NAMALWA (cell line): ENCODE data around the gene ELOVL1.

Source experiments
- DNase-seq: peaks from one replicate; pipeline ENCODE4 v3.0.0-alpha.2; 2015; ENCODE audit warnings: low spot score

ELOVL1 gene

DNA sequence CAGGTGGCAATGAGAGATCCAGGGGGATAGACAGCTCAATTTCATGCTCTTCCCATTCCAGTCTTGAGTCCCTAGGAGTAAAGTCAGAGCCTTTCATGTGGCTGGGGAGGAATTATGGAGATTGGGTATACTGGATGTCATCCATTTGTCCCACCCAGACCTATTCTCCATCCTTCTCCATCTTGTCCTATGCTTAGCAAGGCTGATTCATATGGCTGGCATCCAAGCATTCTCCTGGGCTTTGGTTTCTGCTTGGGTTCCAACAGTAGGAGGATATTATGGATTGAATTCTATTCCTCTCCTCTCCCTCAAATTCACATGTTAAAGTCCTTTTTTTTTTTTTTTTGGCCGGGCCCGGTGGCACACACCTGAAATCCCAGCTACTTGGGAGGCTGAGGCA is 12.9 kb downstream of the ELOVL1 start:
- no peak for DNase-seq

DNA sequence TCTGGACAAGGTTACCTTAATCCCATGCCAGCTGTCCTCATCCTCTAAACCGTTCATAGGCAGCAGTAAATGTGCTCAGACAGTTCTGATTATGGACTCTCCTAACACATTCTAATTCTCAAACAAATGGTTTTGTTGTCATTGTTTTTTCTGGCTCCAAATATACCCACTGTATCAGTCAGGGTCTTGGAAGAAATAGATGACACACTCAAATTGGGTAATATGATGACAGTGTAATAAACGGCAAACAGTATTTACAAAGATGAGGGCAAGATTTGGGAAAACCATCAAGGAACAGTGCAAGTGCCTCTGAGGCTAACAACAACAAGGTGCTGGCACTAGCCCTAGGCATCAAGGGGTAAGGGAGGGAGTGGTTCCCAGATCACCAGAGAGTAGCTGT is 13.3 kb downstream of the ELOVL1 start:
- DNase-seq: no peak

DNA sequence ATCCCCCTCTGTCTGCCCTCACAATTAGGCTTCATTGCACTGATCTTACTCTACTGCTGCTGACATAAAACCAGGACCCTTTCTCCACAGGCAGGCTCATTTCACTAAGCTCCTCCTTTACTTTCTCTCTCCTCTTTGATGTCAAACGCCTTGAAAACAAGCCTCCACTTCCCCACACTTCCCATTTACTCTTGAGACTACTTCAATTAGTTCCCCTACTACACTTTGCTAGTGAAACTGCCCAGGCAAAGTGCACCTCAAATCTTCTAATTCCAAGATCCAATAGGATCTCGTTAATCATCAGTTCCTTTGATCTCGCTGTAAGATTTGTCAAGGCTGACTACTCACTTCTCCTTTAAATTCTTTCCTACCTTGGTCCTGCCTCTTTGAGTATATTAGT is 14.9 kb downstream of the ELOVL1 start:
- DNase-seq: no peak

DNA sequence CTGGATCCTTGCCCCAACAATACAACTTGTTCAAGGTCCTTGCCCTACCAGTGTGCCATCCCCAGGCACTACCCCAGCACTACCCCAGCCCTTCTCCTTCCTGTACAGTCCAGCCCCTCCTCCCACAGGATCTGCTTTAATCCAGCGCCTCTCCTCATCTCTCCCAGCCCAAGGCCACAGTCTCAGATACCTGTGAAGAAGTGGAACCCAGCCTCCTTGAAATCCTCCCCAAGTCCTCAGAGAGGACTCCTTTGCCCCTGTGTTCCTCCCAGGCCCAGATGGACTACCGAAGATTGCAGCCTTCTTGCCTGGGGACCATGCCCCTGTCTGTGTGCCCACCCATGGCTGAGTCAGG is 15.5 kb downstream of the ELOVL1 start:
- no peak for DNase-seq

DNA sequence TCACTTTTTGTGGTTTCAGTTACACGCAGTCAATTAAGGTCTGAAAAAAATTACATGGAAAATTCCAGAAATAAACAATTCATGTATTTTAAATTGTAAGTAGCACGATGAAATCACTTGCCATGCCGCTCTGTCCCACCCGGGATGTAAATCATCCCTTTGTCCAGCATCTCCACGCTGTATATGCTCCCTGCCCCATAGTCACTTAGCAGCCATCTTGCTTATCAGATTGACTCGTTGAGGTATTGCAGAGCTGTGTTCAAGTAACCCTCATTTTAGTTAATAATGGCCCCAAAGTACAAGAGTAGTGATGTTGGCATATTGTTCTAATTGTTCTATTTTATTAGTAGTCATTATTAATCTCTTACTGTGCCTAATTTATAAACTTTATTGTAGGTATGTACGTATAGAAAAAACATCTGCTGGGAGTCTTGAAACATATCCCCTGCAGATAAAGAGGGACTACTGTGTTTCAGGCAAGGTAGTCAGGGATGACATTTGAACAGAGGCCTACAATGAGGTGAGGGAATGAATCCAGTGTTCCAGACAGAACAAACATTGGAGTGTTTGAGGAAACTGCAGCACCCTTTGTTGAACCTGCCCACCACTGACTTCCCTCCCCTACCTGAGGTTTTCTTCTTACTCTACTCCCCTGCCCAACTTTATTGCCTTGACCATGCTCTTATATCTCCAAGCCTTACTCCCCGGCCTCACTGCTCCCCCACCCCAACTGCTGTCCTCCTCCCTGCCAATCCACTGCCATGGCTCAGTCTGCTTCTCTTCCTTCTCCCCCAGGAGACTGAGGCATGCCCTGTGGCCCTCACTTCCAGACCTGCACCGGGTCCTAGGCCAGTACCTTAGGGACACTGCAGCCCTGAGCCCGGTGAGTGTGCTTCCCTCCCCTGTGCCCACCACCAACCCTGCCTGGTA is 16.1 kb downstream of the ELOVL1 start:
- DNase-seq: no peak

DNA sequence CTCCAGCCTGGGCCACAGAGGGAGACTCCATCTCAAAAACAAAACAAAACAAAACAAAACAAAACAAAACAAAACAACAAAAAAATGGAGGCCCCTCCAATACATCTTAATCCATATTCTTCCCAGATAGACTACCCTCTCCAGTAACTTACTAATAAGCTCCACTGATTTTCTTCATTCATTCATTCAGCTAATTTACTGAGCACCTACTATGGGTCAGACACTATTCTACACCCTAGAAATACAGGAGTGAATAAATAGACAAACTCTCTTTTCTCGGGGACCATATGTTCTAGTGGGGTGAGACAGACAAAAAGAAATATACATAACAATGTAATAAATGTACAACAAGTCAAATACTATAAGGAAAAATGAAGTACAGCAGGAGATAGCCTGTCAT is 16.8 kb downstream of the ELOVL1 start:
- no peak for DNase-seq

DNA sequence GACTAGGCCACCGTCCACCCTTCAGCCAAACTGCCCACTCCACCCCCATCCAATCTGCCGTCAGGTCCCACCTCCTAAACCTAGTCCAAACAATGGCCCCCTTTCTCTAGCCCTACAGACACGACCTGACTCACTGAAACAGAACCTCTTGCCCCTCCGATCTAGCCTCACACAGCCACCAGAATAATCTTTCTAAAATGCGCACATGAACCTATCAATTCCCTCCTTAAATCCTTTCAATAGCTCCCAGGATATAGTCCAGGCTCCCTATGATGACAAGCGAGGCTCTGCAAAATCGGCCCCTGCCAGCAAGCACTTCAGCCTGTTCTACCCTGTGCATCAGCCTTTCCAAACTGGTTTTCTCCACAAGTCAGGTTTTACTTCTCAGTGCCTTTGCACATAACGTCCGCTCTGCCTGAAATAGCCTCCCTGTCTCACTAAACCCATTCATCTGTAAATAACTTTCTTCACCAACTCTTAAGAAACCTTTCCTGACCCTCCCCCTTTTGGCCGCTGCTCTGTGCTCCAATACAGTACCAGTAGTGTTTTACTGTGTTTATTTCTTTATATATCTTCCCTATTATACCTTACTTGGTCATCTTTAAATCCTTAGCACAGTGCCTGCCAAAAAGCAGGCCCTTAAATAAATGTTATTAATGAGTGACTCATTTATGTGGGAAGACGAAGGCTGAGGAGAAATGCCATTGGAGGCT is 18.1 kb downstream of the ELOVL1 start:
- no peak for DNase-seq

DNA sequence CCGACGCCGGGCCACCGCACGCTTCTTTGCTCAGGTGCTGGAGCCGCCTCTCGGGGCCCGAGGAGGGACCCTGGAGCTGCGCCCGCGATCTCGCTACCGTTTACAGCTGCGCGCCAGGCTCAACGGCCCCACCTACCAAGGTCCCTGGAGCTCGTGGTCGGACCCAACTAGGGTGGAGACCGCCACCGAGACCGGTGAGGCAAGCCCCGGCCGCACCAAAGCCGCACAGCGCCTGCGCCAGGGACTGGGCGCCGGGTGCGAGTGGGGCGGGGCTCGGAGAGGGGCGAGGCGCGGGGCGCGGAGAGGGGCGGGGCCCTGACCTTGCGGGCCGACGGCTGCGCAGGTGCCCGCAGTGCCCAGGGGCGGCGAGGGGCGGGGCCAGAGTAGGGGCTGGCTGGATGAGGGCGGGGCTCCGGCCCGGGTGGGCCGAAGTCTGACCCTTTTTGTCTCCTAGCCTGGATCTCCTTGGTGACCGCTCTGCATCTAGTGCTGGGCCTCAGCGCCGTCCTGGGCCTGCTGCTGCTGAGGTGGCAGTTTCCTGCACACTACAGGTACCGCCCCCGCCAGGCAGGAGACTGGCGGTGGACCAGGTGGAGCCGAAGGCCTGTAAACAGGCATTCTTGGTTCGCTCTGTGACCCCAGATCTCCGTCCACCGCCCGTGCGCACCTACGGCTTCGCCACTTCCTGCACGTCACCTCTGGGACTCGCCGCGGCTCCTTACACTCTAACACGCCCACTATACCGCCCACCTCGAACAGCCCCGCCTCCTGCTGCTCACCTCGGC is 18.8 kb downstream of the ELOVL1 start:
- DNase-seq: peak; percentile 57

DNA sequence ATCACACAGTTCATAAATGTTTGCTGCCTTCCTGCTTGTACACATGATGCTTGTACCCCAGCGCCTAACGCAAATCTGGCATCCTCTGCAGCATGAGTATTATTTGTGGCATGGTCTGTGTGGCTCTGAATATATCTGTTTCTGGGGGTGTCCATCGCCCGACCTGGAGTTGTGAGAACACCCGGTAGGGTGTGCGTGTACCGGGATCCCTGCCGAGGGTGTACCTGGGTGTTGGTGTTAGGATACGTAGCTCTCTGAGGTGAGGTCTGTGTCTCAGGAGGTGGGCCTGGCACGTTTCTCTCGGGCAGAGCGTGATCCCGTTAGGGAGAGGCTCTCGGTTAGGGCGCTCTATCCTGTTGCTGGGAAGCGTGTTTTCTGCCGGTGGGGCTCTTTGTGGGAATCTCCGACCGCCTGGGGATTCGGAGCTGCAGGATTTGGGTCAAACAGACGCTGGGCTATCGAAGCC is 19.4 kb downstream of the ELOVL1 start:
- DNase-seq: no peak

DNA sequence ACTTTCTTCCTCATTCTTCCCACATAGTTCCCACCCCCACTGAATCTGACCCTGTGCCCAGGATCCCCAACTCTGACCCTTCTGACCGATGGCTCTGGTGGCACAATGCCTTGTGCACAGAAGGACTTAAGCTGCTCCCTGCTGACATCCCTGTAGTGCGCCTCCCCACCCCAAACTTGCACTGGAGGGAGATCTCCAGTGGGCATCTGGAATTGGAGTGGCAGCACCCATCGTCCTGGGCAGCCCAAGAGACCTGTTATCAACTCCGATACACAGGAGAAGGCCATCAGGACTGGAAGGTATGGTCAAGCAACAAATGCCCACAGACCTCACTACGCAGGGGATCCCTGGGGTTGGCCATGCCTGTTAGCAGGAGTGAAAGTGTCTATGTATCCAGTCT is 21.2 kb downstream of the ELOVL1 start:
- no peak for DNase-seq

DNA sequence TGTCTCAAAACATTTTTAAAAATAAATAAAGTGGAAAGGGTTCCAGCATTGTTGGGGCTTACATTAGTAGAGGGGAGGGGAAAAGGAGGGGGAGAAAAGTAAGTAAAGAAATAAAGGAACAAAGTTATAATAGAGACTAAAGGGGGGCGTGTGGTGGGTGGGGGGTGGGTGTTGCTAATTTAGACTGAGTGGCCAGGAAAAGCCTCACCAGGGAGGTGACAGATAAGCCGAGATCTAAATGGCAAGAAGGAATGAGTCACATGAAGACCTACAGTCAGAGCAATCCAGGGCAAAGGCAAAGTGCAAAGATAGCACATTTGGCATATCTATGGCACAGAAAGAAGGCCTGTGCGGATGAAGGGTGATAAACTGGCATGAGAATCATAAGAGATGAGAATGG is 22.7 kb downstream of the ELOVL1 start:
- DNase-seq: no peak

DNA sequence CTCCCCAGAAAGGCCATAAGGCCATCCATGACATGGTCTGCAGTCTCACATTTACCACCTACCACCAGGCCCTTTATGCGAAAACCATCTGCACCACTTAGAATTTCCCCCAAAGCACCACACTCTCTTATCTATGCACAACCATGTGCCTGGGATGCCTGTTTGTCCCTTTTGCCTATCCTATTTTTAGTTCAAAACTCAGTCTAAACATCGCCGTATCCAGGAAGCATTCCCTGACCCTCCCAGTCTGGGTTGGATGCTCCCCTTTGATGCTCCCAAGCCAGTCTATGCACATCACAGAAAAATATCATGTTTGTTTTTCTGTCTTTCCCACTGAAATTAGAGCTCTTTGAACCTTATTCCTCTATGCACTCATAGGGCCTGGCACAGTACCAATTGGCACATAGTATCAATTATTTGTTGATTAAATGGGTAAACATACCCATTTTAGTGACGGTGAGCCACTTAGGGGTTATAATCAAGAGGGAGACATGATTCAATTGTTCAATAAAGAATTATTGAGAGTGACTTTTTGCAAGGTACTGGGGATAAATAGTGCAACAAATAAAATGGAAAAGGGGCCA is 23.5 kb downstream of the ELOVL1 start:
- no peak for DNase-seq

DNA sequence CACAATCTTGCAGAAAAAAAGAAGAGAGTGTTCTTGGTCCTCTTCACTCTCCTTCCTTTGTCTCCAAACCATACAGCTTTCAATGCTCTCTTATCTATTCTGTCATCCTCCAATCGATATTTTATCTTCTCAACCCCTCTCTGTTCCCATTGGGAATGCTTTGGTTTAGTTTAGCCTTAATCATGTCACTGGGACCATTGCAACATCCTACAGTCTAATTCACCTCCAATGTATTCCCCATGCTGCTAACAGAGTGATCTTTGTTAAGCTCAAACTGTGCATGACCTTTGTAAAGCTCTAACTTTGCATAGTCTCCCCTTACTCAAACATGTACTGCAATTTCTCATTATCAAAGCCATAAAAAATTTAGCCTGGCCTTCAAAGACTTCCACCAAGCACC is 27.3 kb downstream of the ELOVL1 start:
- no peak for DNase-seq

DNA sequence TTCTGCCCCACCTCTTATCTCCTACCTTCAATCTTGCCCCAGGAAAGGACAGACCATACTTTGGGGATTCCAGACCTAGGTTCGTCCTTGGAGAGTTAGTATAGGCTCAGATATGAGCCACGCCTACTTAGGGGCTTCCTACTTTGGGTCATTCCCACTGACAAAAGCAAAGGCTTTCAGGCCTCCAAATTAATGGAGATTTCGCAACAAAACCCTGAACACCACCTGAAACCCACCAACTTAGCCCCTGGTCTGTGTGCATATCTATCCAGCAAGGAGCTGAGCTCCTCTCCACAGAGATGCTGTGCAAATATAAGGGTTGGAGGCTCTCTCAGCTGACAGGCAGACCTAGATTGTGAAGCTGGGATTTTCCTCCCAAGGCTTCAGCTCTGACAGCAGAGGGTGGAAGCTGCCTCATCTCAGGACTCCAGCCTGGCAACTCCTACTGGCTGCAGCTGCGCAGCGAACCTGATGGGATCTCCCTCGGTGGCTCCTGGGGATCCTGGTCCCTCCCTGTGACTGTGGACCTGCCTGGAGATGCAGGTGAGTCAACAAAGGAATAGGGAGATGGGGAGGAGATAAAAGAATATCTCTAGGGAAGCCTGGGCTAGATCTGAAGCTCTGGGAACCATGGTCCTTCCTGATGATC is 28.1 kb downstream of the ELOVL1 start:
- no peak for DNase-seq

DNA sequence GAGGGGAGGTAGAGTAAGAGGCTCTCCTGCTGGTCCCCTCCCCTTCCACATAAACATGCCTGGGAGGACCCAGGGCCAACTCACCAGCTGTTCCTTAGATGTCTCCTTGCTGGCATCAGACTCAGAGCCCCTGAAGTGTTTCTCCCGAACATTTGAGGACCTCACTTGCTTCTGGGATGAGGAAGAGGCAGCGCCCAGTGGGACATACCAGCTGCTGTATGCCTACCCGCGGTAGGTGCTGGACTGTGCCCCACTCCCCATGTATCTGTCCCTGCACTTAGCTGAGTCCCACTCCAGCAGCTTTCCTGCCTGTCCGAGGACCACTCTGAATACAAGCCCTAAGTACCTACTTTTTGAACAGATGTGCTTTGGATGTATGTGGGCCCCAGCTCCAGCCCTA is 29.8 kb downstream of the ELOVL1 start:
- no peak for DNase-seq

DNA sequence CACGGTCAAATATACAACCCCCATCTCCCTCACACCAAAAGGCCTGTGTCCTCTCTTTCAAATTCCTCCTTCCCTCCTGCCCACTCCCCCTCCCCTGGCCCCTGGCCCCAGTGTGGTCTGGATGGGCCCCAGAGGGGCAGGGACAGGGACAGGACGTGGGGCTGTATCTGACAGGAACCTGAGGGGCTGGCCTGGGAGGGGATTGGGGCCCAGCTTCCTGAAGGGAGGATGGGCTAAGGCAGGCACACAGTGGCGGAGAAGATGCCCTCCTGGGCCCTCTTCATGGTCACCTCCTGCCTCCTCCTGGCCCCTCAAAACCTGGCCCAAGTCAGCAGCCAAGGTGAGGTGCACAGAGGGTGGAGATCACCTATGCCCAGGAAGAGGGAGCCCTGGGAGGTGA is 30.2 kb downstream of the ELOVL1 start, which contains the start of gene MPL:
Gene MPL (plus strand): TSS at position 231 of the 400 bp plus-strand sequence. CDS start 31 bp downstream, at position 262.
- no peak for DNase-seq

DNA sequence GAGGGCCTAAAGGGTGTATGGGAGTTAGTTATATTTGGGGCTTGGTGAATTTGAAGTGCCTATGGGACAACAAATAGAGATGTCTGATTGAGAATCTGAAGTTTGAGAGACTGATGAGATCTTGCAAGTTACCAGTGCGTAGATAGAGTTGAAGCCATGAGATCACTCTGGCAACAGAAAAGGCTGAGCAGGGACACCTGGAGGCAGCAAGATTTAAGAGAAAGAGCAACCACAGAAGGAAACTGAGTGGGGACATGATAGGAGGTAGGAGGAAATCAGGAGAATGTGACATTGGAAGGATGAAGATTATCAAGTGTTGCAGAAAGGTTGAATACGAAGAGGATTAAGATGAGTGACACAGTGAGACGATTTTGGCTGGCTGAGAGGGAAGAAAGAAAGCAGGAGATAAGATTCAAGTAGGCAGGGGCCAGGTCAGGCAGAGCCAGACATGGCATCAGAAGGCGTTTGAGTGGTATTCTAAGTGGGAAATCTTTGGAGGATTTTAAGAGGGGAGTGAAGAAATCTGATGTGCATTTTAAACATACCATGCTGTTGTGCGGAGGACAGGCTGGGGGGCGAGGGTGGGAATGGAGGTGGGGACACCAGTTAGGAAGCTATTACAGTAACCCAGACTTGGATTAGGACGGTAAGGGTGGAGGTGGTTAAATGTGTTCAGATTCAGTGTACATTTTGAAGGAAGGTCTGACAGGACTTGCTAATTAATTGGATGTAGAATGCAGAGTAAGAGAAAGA is 33.2 kb downstream of the ELOVL1 start:
- no peak for DNase-seq

DNA sequence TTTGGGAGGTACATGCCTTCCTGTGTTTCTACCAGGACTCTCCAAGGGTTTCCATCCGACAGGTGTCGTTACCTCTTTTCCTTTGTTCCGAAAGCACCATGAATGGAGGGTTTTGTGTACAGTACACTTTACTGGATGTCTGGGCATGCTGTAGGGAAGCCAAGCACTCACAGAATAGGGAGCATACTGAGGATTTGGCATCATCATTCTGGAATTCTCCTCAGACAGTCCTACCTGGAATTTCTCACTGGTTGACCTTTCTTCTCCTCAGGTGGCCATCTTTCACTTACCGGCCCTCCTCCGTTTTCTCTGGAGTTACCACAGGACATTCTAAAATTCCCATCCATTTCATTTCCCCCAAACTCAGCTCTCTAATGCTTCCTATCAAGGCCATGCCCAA is 36.1 kb downstream of the ELOVL1 start:
- no peak for DNase-seq

DNA sequence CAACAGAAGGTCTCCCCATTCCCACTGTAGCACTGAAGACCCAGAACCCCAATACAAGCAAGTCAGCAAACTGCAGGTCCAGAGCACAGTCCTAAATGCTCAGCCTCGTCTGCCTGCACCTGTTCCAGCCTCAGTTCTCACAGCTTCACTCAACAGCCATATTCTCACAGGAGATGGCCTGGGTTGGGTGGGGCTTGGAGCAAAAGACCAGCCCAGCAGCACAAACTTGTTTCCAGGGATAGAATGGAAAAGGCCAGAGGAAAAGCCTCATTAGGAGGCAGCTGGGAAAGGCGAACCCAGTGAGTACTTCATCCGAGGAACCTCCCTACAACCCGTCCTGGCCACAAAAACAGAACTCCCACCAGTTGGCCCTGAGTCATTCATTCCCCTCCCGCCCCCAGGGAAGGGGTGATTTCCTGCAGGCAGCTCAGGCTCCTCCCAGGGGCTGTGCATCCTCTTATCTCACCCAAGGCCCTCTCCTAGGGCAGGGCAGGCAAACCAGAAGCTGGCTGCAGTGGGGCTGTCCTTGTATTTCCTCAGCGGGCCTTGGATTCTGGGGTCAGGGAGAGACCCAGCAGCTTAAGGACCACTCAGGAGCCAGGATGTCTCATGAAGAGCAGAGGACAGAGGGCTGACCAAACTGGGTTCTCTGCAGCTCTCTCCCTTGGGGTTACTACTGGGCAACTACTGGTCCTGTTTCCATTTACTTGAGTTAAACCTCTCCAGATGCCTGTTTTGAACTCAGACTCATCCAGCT is 37.6 kb downstream of the ELOVL1 start:
- no peak for DNase-seq
